Activated CD4-positive, alpha-beta memory T cell treated with anti-CD3 and anti-CD28 coated beads, Interleukin-2, amount 10 ng/mL, durations not matched to agents 7 days and 5 days (primary cell): ENCODE measurements around the gene EXOC2. TPM values are rescaled to one million over a fixed set of nuclear protein-coding genes. Genes with fewer than 3 reads are reported as not detected.
"Not testable (repeated sequence)": the region's sequence is repeated elsewhere in the genome, so short reads cannot be mapped to it uniquely, and the experiment has no call there.

Experiments
- CTCF ChIA-PET: fragments of 350-600 bp; sonication (Branson Sonifier 250); formaldehyde crosslinking; loops from one replicate; lab custom pipeline; 2021; ENCODE audit warnings: antibody characterized with exemption, inconsistent platforms; lab: Charles Lee
- POLR2A ChIA-PET: fragments of 350-600 bp; sonication (Branson Sonifier 250); formaldehyde crosslinking; loops from one replicate; lab custom pipeline; 2021; ENCODE audit warnings: antibody characterized with exemption; lab: Charles Lee
- DNase-seq: peaks from one replicate; pipeline ENCODE4 v3.0.0-alpha.2; 2020
- H3K27ac Mint-ChIP-seq: one replicate; pipeline ENCODE4 v1.8.0; 2021; ENCODE audit warnings: mild to moderate bottlenecking, mixed read lengths
- H3K27me3 Mint-ChIP-seq: one replicate; pipeline ENCODE4 v1.8.0; 2021; ENCODE audit warnings: mixed read lengths
- H3K36me3 Mint-ChIP-seq: one replicate; pipeline ENCODE4 v1.8.0; 2021; ENCODE audit warnings: low read depth, mixed read lengths
- H3K4me1 Mint-ChIP-seq: one replicate; pipeline ENCODE4 v1.8.0; 2021; ENCODE audit warnings: mixed read lengths
- H3K4me3 Mint-ChIP-seq: one replicate; pipeline ENCODE4 v1.8.0; 2021; ENCODE audit warnings: mild to moderate bottlenecking, mixed read lengths
- H3K9me3 Mint-ChIP-seq: one replicate; pipeline ENCODE4 v1.8.0; 2021; ENCODE audit warnings: mixed read lengths
- total RNA-seq, 2 experiments: library from RNA; stranded (reverse); gene quantifications; one replicate each; pipeline ENCODE4 v1.2.3, GENCODE V29; 2021

EXOC2 gene
- total RNA-seq, 2 experiments from 2014 or later: 31.9 to 35.7 TPM

DNA sequence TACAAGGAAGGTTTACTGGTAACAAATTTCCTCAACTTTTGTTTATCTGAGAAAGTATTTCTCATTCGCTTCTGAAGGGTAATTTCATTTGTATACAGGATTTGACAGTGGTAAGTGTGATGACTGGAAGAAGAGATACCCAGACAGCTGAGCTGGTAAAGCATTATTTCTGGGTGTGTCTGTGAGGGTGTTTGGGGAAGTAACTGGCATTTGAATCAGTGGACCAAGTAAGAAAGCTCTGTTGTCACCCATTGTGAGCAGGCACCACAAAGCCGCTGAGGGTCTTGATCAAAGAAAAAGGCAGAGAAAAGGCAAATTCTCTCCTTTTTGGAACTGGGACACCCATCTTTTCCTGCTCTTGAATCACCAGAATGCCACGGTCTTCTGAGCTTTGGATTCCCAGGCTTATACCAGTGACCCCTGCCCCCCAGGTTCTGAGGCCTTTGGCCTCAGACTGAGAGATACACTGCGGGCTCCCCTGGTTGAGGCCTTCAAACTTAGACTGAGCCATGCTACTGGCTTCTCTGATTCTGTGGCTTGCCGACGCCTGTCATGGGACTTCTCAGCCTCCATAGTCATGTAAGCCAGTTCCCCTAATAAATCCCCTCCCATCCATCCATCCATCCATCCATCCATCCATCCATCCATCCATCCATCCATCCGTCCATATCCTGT is 25.5 kb downstream of the EXOC2 start:
- POLR2A ChIA-PET: no interaction called here
- Mint-ChIP-seq H3K4me3 (no peak overlapping the region), H3K9me3 (peaks cover 10% of the 10 kb centered on the region), H3K36me3 (peaks cover 32% of the 10 kb centered on the region), H3K27ac (no peak overlapping the region), H3K27me3 (no peaks in the 10 kb centered on the region), H3K4me1 (peaks cover 18% of the 10 kb centered on the region)
- DNase-seq: no peak
- CTCF ChIA-PET: no interaction called here

DNA sequence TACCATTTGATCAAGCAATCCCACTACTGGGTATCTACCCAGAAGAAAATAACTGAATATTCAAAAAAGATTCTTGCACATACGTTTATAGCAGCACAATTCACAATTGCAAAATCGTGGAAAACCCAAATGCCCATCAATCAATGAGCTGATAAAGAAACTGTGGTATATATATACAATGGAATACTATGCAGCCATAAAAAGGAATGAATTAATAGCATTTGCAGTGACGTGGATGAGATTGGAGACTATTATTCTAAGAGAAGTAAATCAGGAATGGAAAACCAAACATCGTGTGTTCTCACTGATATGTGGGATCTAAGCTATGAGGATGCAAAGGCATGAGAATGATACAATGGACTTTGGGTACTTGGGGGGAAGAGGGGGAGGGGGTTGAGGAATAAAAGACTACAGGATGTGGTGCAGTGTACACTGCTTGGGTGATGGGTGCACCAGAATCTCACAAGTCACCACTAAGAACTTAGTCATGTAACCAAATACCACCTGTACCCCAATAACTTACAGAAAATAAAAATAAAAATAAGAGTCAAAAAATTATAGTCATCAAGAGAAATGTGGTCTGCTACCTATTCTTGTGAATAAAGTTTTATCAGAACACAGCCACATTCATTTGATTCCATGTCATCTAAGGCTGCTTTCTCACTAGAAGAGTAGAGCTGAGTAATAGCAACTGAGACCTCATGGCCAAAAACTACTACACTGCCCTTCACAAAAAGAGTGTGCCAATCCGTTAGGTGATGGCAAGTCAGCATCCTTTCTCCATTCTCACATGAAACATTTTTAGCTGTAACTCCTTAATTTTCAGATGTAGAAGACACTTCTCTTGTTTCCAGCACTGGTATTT is 27.3 kb downstream of the EXOC2 start:
- Mint-ChIP-seq H3K9me3 (peaks cover 10% of the 10 kb centered on the region), H3K27ac (no peak overlapping the region), H3K27me3 (no peaks in the 10 kb centered on the region), H3K4me3 (no peak overlapping the region), H3K4me1 (peaks cover 21% of the 10 kb centered on the region), H3K36me3 (peaks cover 31% of the 10 kb centered on the region)
- ChIA-PET POLR2A (no interaction called here), CTCF (interaction anchor here (0.6 kb wide), 1 partner anchor 266 kb away, joined by 4 read pairs; no protein-coding TSS in a partner anchor)
- no peak for DNase-seq

DNA sequence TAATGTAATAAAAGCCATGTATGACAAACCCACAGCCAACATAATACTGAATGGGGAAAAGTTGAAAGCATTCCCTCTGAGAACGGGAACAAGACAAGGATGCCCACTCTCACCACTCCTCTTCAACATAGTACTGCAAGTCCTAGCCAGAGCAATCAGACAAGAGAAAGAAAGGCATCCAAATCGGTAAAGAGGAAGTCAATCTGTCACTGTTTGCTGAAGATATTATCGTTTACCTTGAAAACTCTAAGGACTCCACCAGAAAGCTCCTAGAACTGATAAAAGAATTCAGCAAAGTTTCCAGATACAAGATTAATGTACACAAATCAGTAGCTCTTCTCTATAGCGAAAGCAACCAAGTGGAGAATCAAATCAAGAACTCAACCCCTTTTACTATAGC is 29.2 kb downstream of the EXOC2 start:
- H3K27ac Mint-ChIP-seq, CTCF ChIA-PET, H3K4me3 Mint-ChIP-seq, DNase-seq, H3K27me3 Mint-ChIP-seq, H3K9me3 Mint-ChIP-seq, POLR2A ChIA-PET: not testable (repeated sequence)
- Mint-ChIP-seq H3K4me1 (peaks cover 34% of the 10 kb centered on the region), H3K36me3 (peaks cover 31% of the 10 kb centered on the region)

DNA sequence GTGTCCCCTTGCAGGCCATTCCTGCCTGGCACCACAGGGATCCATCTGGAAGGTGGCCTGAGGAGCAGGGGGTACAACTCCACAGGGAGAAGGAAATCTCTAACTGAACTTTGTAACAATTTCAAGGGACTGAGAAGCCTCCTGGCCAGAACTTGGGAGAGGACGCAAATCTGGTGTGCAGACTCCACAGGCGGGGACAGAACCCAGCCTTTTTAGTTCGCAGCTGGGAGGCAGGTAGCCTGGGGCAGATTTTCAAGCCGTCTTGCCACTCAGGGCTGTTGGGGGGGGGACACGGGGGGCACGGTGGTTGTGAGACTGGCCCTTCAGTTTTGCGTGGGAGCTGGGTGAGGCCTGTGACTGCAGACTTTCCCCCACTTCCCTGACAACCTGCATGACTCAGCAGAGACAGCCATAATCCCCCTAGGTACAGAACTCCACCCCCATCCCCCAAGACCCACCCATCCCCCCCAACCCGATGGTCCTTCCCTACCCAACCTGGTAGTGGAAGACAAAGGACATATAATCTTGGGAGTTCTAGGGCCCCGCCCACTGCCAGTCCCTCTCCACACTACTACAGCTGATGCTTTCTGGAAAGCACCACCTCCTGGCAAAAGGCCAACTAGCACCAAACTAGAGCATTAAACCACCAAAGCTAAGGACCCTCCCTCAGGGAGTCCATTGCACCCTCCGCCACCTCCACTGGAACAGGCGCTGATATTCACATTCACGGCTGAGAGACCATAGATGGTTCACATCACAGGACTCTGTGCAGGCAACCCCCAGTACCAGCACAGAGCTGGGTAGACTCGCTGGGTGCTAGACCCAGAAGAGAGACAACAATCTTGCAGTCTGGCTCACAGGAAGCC is 33.0 kb downstream of the EXOC2 start:
- CTCF ChIA-PET: no interaction called here
- POLR2A ChIA-PET: no interaction called here
- peaks cover 6% of the 10 kb centered on the region for H3K9me3 Mint-ChIP-seq
- peaks cover 44% of the 10 kb centered on the region for H3K36me3 Mint-ChIP-seq
- no peak overlapping the region for H3K27ac Mint-ChIP-seq
- no peak overlapping the region for H3K4me3 Mint-ChIP-seq
- peaks cover 29% of the 10 kb centered on the region for H3K4me1 Mint-ChIP-seq
- H3K27me3 Mint-ChIP-seq: no peaks in the 10 kb centered on the region
- DNase-seq: no peak

DNA sequence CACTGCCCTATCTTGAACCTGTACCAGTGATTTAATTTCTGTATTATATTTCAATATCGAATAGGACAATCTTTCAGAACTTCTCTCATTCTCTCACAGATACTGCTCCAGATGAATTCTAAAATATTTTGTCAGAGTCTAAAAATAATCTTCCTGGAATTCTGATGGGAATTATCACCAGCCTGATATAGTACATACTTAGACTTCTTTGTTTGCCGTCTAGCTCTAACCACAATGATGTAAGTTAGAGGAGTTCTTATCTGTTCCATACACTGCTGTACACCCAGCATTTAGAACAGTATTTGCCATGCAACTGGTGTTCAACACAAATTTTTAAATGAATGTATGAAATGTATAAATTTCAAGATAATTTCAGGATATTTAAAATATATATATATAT is 34.7 kb downstream of the EXOC2 start:
- no peak for DNase-seq
- Mint-ChIP-seq H3K27ac (no peak overlapping the region), H3K4me3 (no peak overlapping the region), H3K27me3 (no peaks in the 10 kb centered on the region), H3K36me3 (peaks cover 43% of the 10 kb centered on the region), H3K4me1 (peaks cover 20% of the 10 kb centered on the region), H3K9me3 (peaks cover 3% of the 10 kb centered on the region)
- CTCF ChIA-PET: no interaction called here
- POLR2A ChIA-PET: no interaction called here

DNA sequence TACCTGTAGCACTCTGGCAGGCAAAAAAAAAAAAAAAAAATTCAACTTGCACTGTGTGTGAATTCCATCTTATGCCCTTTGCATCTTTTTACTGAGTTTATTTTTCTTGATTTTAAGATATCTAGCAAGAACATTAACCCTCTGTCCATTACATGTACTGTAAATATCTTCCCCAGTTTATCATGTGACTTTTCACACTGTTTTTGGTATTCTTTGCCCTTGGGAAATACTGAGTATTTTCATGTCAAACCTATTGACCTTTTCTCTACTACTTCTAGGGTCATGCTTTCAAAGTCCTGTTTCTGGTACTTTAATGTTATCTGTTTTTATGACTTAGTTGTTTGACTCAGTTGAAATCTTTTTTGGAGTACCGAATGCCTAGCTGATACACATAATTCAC is 35.2 kb downstream of the EXOC2 start:
- no peak overlapping the region for H3K27ac Mint-ChIP-seq
- H3K36me3 Mint-ChIP-seq: peaks cover 39% of the 10 kb centered on the region
- H3K27me3 Mint-ChIP-seq: no peaks in the 10 kb centered on the region
- H3K4me3 Mint-ChIP-seq: no peak overlapping the region
- ChIA-PET CTCF (no interaction called here), POLR2A (no interaction called here)
- DNase-seq: no peak
- peaks cover 22% of the 10 kb centered on the region for H3K4me1 Mint-ChIP-seq
- H3K9me3 Mint-ChIP-seq: peaks cover 3% of the 10 kb centered on the region

DNA sequence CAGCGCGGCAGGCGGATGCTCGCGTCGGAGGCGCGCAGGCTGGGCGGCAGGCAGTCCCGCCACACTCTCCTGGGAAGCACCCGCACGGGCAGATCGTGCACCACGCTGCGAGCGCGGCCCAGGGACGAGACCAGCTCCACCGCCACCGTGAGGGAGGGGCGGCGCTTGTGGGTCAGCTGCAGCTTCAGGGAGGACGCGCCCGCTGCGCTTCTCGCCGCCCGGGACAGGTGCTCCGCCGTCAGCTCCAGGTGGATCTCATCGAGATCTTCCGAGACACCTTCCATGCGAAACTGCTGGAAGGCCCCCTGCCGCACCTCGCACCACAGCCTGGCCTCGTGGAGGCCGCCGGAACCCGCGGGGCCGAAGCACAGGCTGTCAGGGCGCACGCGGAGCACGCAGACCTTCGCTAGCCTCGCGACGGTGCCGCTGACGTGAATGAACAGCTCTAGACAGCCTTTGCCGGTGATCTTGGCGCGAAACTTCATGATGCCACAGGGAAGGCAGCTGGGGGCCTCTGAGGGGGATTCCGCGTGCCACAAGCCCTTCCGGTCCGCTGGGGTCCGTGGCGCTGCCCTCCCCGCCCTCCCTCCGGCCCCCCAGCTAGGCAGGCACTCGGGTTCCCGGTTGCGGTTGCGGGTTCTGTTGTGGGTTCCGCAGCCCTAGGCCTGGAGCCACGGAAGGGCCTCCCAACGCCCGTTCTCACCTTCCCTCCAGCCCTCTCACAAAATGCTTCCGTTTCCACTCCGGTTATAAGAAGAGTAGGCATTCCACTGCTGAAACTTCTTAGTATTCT is 36.3 kb downstream of the EXOC2 start, which contains the start of gene HUS1B:
Gene HUS1B, minus strand, starts transcription at position 641 of the 793 bp plus-strand sequence. Its CDS starts 156 bp downstream, at position 485.
- no peak for DNase-seq
- Mint-ChIP-seq H3K9me3 (peaks cover 3% of the 10 kb centered on the region), H3K36me3 (peaks cover 33% of the 10 kb centered on the region), H3K27ac (no peak within 1 kb of the TSS), H3K27me3 (no peaks in the 10 kb centered on the region), H3K4me1 (peaks cover 24% of the 10 kb centered on the region), H3K4me3 (no peak within 1 kb of the TSS)
- ChIA-PET POLR2A (no interaction called here), CTCF (no interaction called here)

DNA sequence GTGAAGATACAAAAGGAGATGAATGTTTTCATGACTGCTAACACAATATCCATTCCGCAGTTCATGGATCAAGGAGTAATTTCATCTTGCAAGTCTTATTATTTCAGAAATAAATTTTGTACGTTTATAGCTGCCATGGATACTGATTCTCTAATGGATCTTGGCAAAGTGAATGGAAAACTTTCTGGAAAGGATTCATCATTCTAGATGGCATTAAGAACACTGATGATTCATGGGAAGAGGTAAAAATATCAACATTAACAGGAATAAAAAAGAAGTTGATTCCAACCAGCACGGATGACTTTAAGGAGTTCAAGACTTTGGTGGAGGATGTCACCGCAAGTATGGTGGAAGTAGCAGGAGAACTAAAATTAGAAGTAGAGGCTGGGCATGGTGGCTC is 38.8 kb downstream of the EXOC2 start:
- Mint-ChIP-seq H3K4me1 (peaks cover 10% of the 10 kb centered on the region), H3K9me3 (peaks cover 3% of the 10 kb centered on the region), H3K27ac (no peak overlapping the region), H3K4me3 (no peak overlapping the region), H3K27me3 (no peaks in the 10 kb centered on the region), H3K36me3 (peaks cover 30% of the 10 kb centered on the region)
- ChIA-PET POLR2A (interaction anchor here (0.7 kb wide), 1 partner anchor 1675 kb away, joined by 3 read pairs; no protein-coding TSS in a partner anchor), CTCF (no interaction called here)
- no peak for DNase-seq

DNA sequence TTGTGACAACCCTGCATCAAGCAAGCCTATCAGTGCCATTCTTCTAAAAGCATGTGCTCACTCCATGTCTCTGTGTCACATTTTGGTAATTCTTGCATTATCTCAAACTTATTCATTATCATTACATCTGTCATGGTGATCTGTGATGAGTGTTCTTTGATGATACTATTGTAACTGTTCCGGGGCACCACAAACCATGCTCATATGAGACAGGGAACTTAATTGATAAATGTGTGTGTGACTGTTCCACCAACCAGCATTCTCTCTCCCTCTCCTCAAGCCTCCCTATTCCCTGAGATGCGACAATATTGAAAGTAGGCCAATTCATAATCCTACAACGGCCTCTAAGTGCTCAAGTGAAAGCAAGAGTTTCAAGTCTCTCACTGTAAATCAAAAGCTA is 40.1 kb downstream of the EXOC2 start:
- Mint-ChIP-seq H3K36me3 (peaks cover 26% of the 10 kb centered on the region), H3K27me3 (no peaks in the 10 kb centered on the region), H3K4me1 (peaks cover 8% of the 10 kb centered on the region), H3K27ac (no peak overlapping the region), H3K9me3 (peaks cover 3% of the 10 kb centered on the region), H3K4me3 (no peak overlapping the region)
- ChIA-PET POLR2A (no interaction called here), CTCF (no interaction called here)
- DNase-seq: no peak

DNA sequence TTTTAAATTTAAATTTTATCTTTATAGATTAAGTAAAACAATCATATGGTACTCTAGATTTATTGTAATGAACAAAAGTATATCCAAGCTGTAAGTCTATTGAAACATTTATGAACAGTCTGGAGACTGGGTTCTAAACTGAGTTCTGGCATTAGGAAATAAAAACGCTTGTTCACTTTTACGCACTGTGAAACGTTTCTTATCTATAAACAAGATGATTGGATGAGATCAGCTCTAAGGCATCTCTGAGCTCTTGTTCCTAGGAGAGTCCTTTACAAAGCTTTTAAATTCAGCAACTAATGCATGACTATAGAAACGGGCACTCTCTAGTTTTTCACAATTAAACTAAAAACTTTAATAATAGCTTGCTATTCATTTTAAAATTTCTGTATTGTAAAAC is 42.8 kb downstream of the EXOC2 start:
- POLR2A ChIA-PET: no interaction called here
- Mint-ChIP-seq H3K9me3 (no peaks in the 10 kb centered on the region), H3K4me1 (peaks cover 14% of the 10 kb centered on the region), H3K27me3 (no peaks in the 10 kb centered on the region), H3K4me3 (no peak overlapping the region), H3K27ac (no peak overlapping the region), H3K36me3 (peaks cover 11% of the 10 kb centered on the region)
- no peak for DNase-seq
- CTCF ChIA-PET: no interaction called here

DNA sequence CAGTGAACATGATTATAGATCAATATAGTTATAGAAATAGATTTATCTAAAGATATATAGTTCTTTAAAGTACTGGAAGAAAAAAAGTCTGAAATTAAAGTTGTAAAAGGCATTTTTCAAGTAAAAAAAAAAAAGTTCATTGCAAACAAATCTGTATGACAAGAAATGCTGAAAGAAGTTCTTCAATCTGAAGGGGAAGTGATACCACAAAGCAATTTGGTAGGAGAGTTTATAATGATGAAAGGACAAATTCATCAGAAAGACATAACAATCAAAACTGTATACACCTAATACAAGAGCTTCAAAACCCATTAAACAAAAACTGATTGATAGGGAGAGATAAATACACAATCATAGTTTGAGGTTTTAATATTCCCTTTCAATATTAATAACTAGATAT is 50.1 kb downstream of the EXOC2 start:
- Mint-ChIP-seq H3K27me3 (no peaks in the 10 kb centered on the region), H3K4me3 (no peak overlapping the region), H3K4me1 (peaks cover 6% of the 10 kb centered on the region), H3K27ac (no peak overlapping the region), H3K36me3 (peaks cover 10% of the 10 kb centered on the region), H3K9me3 (no peaks in the 10 kb centered on the region)
- ChIA-PET CTCF (no interaction called here), POLR2A (no interaction called here)
- no peak for DNase-seq

DNA sequence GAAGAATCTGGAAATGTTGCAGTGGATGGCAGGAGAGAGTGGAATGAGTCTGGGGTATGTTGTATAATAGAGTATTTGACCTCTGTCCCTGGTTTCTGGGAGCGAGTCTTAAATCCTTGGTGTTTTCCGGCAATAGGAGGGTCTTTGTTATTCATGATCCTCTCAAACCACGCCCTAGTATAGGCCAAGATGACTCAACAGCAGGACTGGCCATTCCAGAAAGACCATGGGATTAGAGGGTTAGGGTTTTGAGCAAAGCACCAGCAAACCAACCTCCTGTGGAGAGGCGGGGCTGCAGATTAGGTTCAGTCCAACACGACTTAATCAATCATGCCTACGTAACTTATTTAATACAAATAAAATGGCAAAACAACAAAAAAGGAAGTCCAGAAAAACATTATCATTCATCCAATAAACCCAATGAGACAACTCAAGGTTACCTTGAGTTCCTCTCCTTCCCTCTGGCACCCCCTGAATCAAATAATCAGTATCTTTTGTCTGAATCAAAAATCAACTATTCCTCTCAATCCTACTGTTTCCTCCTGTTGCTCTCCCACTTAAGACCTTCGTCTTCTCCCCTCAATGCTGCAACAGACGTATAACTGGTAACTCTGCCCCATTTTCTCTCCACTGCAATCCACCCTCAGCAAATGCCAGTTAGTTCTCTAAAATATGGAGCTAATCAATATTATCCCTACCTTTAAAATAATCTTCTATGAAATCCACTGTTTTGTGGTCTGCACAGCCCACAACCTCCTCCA is 51.5 kb downstream of the EXOC2 start:
- no peaks in the 10 kb centered on the region for H3K9me3 Mint-ChIP-seq
- no peak overlapping the region for H3K4me3 Mint-ChIP-seq
- POLR2A ChIA-PET: no interaction called here
- H3K36me3 Mint-ChIP-seq: peaks cover 15% of the 10 kb centered on the region
- no peaks in the 10 kb centered on the region for H3K27me3 Mint-ChIP-seq
- H3K27ac Mint-ChIP-seq: no peak overlapping the region
- CTCF ChIA-PET: no interaction called here
- DNase-seq: no peak
- peaks cover 15% of the 10 kb centered on the region for H3K4me1 Mint-ChIP-seq
